Lower leg skin (tissue), 4 donors: ENCODE results near the gene NHLRC2. TPM values are rescaled to one million over a fixed set of nuclear protein-coding genes. Genes with fewer than 3 reads are reported as not detected.

ENCODE experiments used
- DNase-seq, 2 donors: peaks; one replicate each; pipeline ENCODE4 v3.0.0-alpha.2; 2019; ENCODE audit warnings: low spot score in 2 of 2
- H3K4me3 ChIP-seq: fragments of 200-600 bp; sonication (generic); 2 replicates; pipeline ENCODE4 v1.5.1; 2017; ENCODE audit warnings: mild to moderate bottlenecking, low read depth; ENCODE audit not compliant: poor library complexity, severe bottlenecking
- POLR2A ChIP-seq, 2 donors: fragments of 450-650 bp; IDR thresholded peaks; one replicate each; pipeline ENCODE4 v1.6.1; 2016 to 2017; ENCODE audit warnings: antibody characterized with exemption in 2 of 2, mild to moderate bottlenecking in 1 of 2, moderate library complexity in 1 of 2
- WGBS, 2 donors: methylation state at CpG; one replicate each; pipeline ENCODE4 v1.1.5; 2018; 5-methylcytosine and 5-hydroxymethylcytosine counted together
- intact Hi-C: fragments of 100-400 bp; cut with DNase I; formaldehyde crosslinking; loops from one replicate; pipeline ENCODE4 v1.15.0; 2023; ENCODE audit warnings: low total_unique reads
- total RNA-seq, 4 donors: library from RNA; depleted of rRNA; stranded (reverse); fragments of >200 nt; gene quantifications; one replicate each; pipeline ENCODE4 v1.1.0, GENCODE V29; 2016
- TF ChIP-seq, protein P1 (sequence below), 3 donors: fragments of 450-650 bp; IDR thresholded peaks; one replicate each; pipeline ENCODE4 v1.5.1; 2016; ENCODE audit warnings: antibody characterized with exemption in 3 of 3, mild to moderate bottlenecking in 3 of 3, moderate library complexity in 2 of 3

NHLRC2 gene
- total RNA-seq, 4 donors from 2014 or later: 18.9 to 71.2 (median 48.0) TPM

DNA sequence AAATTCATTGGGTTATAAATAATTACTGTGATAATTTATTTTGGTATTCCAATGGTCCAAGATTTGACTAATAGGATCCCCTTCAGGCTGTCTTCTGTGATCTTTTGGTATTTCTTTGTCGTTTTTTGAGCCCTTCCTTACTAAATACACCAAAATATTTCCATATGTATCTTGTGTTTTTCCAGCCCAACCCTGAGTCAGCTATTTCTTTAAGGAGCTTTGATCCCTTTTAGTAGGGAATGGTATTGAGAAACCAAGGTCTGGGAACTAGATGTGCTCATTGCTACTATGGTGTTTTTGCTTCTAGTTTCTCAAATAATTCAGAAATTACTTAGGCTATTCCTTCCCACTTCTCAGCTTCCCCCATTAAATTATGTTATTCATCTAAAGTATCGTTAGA is 15.3 kb downstream of the NHLRC2 start:
- H3K4me3 ChIP-seq: no peak overlapping the region
- intact Hi-C loops: no loop called here
- WGBS, 2 donors: 82 to 85% methylated on average over 2 of the region's 2 CpGs
- no peak for DNase-seq
- TF ChIP-seq POLR2A (IDR thresholded peaks at IDR 0.05): no peak
- TF ChIP-seq, protein P1, sequence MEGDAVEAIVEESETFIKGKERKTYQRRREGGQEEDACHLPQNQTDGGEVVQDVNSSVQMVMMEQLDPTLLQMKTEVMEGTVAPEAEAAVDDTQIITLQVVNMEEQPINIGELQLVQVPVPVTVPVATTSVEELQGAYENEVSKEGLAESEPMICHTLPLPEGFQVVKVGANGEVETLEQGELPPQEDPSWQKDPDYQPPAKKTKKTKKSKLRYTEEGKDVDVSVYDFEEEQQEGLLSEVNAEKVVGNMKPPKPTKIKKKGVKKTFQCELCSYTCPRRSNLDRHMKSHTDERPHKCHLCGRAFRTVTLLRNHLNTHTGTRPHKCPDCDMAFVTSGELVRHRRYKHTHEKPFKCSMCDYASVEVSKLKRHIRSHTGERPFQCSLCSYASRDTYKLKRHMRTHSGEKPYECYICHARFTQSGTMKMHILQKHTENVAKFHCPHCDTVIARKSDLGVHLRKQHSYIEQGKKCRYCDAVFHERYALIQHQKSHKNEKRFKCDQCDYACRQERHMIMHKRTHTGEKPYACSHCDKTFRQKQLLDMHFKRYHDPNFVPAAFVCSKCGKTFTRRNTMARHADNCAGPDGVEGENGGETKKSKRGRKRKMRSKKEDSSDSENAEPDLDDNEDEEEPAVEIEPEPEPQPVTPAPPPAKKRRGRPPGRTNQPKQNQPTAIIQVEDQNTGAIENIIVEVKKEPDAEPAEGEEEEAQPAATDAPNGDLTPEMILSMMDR (IDR thresholded peaks at IDR 0.05): no peak

DNA sequence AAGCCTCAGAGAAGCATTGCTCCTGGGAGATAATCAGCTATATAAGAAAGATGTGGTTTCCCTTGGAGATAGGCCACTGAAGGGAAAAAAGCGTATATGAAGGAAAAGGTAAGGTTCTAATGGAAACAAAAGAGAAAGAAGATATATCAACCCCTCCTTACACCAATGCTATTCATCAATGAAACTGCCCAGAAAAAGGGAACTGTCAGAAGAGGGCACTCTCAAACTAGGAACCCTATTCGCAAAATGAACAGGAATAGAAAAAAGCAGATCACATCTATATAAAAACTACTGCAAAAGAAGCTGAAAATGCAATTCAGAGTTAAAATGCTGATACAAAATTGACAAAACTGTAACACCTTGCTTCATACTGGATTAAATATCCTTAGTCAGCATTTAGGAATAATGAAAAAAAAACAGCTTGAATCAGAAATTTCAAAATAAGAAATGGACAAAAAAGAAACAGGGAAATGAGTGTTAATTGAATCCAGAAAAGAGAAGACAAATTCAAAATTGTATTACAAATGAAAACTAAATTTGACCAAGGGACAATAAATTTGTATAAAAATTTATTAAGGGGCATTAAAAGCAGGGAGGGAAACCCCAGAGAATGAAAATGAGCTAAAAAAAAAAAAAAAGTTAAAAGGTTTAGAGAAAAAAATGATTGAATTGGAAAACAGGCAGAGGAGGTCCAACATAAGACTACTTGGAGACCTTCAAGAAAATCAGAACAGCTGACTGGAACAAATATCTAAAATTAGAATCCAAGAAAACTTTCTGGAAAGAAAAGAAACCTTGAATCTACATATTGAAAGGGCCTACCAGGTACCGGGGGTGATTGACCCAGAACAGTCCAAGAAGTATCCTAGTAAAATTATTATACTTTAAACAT is 17.9 kb downstream of the NHLRC2 start:
- TF ChIP-seq, protein P1 (IDR thresholded peaks at IDR 0.05): no peak
- no peak for TF ChIP-seq POLR2A (IDR thresholded peaks at IDR 0.05)
- WGBS, 2 donors: 95 to 99% methylated on average over 3 of the region's 3 CpGs
- DNase-seq: no peak
- intact Hi-C loops: no loop called here
- H3K4me3 ChIP-seq: no peak overlapping the region

DNA sequence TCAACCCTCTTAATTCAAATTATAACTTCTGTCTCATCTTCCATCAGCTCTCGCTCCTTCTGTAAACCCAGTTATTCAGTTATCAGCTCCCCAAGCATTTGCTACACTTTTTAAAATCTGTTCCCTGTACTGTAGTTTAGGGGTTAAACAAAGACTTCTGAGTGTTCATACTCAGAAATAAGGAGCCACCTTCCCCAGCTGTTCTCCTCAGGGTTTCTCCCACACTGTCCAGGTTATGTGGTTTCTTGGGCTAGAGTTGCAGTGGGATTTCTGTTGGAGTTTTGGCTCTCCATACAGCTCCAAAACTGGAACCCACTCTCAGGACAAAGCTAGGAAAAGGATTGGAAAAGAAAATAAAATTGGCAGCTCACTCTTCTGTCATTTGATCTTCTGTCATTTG is 20.8 kb downstream of the NHLRC2 start:
- no peak overlapping the region for H3K4me3 ChIP-seq
- TF ChIP-seq, protein P1 (IDR thresholded peaks at IDR 0.05): no peak
- no peak for TF ChIP-seq POLR2A (IDR thresholded peaks at IDR 0.05)
- 100% methylated on average over 1 of the region's 1 CpG for WGBS, 2 donors
- intact Hi-C loops: no loop called here
- no peak for DNase-seq

DNA sequence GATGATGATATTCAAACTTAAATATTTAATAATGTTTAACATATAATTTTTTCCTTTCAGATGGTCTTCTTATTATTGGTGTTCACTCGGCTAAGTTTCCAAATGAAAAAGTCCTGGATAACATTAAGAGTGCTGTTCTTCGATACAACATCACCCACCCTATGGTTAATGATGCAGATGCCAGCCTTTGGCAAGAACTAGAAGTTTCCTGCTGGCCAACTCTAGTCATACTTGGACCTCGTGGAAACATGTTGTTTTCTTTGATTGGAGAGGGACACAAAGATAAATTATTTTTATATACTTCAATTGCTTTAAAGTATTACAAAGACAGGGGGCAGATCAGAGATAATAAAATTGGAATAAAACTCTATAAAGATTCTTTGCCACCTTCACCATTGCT is 22.0 kb downstream of the NHLRC2 start:
- intact Hi-C loops: no loop called here
- no peak overlapping the region for H3K4me3 ChIP-seq
- TF ChIP-seq POLR2A (IDR thresholded peaks at IDR 0.05): no peak
- TF ChIP-seq, protein P1 (IDR thresholded peaks at IDR 0.05): no peak
- DNase-seq: no peak
- WGBS, 2 donors: 67 to 81% methylated on average over 3 of the region's 3 CpGs

DNA sequence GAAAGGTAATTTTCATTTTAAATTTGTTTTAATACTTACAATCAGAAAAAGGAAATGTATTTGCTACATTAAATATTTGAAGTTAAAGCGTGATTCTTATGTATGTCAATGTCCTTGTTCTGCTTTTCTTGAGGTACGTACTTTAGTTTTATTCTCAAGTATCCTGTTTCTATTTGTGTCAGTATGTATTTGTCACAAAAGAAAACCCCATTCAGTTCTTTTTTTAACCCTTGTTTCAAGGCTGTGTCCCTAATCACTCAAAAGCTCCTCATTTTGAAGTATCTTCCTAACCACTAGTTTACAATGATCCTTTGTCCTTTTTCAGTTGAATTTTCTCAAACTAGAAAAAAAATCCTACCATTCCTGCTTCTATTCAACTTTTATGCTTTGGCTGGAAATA is 25.2 kb downstream of the NHLRC2 start:
- intact Hi-C loops: no loop called here
- TF ChIP-seq, protein P1 (IDR thresholded peaks at IDR 0.05): no peak
- no peak for TF ChIP-seq POLR2A (IDR thresholded peaks at IDR 0.05)
- 88 to 91% methylated on average over 2 of the region's 2 CpGs for WGBS, 2 donors
- DNase-seq: no peak
- H3K4me3 ChIP-seq: no peak overlapping the region
